NCI-H146 treated with DMSO at 0.1 percent for 48 hours (cell line): ENCODE measurements around the gene OSBP2.

Experiments
- DNase-seq: peaks from one replicate; lab custom pipeline; 2025; ENCODE audit not compliant: unreplicated experiment; lab: John Stamatoyannopoulos, UW

OSBP2 gene

GRCh38 chr22:30928401-30928800 is 233.7 kb downstream of the OSBP2 start:
- no peak for DNase-seq

DNA sequence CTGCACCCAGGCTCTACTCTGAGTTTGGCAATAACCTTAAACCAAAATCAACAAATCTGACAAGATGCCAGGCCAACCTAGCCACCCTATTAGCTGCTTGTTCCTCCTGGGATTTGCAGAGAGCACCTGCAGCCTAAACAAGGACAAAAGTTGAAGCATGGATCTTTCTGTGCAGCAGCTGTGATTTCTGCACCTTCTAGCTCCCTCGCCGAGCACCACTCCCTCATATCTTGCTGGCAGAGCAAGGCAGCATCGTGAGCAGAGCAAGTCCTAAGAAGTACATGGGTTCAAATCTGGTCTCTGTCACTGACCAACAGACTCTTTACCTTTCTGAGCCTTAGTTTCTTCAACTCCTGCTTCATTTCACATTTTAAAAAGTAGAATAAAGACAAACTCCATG is 235.6 kb downstream of the OSBP2 start:
- no peak for DNase-seq

DNA sequence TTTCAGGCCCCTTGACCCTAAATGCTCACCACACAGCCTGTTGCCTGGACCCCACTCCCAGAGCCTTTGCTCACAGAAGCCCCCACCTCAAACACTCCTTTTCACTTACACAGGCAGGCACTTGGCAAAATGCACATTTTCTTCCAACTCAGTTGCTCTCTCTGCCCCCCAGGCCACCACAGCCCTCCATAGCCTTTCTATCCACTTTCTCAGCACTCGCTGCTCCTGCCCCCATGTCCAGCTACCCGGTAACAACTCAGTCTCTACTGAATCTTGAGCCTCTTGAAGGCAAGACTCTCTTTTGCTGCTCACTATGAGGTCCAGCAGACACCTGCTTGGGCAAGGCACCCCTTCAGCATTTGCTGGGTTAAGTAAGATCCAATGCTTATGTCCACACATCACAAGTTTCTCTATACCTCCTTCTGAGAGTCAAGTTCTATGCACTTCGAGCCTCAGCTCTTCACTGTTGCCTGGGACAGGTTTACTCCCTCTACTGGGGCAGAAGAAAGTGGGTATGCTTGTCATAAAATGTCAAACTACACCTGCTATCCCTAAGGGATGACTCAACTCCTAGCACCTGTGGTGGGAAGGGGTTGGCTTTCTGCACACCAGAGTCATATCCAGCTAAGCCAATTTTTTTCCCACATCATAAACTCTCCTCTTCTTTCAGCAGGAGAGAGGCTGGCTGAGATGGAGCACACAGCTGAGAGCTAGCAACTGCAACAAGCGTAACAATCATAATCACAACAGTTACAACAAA is 237.0 kb downstream of the OSBP2 start:
- DNase-seq: no peak

GRCh38 chr22:30932661-30933060 is 238.0 kb downstream of the OSBP2 start:
- DNase-seq: no peak

DNA sequence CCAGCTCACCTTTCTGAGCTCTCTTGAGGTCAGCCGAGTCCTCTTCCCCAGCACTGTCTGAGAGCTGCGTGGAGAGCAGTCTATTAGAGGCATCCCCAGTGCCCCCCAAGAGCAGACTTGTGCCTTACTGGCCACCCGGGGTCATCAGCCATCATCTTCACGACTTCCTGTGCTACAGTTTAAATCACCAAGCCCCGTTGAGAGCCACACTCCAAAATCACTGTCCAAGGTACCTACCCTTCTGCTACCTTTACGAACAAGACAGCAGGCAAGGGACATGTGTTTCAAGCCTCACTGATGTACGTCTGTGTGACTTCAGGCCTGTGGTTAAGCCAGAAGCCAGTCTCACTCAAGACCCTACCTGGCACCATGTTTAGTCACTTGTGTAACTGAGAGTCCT is 238.8 kb downstream of the OSBP2 start:
- DNase-seq: no peak

DNA sequence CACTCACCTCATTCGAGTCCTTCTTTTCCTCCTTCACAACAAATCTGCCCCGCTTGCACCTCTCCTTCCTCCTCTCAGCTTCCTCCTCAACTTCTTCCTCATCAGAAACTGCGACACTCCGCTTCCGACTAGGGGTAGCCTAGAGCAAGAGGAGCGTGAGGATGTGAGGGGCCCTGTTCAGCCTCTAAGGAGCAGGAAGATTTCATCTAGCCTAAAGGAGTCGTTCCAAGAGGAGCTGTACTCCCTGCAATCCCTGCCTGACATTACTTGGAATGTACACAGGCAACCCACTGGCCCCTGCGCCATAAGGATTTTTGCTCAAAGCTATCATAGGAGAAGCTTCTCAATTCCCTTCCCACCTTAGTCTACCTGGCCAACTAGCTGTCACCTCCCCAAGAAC is 239.4 kb downstream of the OSBP2 start:
- DNase-seq: no peak

- DNase-seq: no peak
These were observed 246.2 kb downstream of the OSBP2 start for GRCh38 chr22:30940685-30941362.

DNA sequence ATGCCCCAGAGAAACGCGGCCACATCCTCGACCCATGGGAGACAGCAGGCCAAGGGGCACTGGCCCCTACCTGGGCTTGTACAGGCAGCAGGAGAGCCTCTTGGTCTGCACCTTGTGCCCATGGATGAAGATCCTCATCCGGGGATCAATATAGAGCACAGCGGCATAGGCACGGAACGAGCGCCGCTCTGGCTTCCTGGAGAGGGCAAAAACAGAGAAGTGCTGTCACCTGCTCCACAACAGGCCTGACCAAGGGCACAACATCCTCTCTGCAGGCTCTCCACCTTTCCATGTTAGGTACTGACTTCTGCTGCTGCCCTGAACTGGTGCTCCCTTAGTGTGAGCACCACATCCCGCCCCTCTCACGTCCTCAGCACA is 246.7 kb downstream of the OSBP2 start:
- no peak for DNase-seq

DNA sequence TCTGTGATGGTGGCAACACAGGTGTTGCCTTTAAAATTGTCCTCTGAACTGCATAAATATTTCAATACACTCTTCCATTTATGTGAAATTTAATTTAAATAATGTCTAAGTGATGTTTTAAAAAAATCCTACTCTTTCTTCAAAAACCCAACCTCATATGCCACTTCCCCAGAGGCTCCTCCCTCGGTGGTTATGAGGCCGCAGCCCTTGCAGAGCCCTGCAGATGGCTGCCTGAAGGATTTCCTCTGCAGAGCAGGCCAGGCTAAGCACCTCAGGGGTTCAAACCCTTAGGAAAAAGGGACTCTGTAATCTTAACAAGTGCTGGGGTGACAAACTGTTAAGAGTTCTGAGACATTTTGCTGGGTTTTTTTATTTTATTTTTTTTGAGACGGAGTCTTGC is 248.7 kb downstream of the OSBP2 start:
- DNase-seq: no peak

GRCh38 chr22:30944986-30945385 is 250.3 kb downstream of the OSBP2 start:
- no peak for DNase-seq

GRCh38 chr22:30945653-30946052 is 251.0 kb downstream of the OSBP2 start:
- no peak for DNase-seq

DNA sequence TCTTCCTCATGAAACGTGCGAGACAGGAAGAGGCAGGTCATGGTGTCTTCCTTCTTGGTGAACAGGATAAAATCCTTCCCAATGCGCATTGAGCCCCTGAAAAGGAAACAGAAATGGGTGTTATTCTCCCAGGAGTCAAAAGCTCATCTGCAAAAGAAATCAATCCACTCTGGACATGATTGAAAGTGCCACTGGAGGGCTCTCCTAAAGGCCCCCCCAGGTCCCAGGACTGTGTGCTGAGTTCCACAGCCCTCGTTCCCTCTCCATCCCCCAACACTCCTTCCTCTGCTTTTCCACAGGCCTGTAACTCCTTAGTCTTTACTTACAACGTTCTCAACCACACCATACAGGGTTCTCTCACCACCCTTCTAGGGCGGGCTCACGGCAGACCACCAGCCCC is 251.7 kb downstream of the OSBP2 start:
- DNase-seq: no peak

GRCh38 chr22:30947173-30947815 is 252.6 kb downstream of the OSBP2 start:
- DNase-seq: no peak

DNA sequence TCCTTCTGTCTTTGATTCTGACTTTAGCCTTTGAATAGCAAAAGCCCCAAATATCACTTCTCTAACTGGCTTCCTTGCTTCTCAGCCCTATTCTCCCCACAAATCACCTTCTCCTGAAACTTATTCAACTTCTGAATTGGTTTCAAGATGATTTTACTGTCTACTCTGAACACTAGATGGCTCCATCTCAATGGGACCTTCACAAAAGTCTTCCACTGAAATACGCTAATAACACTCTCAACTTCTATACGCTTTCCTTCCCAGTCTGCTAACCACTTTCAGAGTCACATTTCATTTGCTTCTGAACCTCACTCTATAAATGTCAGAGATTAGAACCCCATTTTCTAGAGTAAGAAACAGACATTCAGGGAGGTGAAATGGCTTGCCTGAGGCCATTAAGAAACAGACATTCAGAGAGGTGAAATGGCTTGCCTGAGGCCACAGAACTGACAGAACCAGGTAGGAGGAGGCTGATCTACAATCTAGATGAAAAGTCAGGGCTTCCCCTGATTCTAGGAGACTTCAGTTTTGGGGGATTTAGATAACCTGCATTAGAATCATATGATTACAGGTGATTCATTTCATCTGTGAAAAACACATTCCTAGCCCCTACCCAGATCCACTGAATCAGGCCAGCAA is 253.3 kb downstream of the OSBP2 start:
- DNase-seq: no peak

DNA sequence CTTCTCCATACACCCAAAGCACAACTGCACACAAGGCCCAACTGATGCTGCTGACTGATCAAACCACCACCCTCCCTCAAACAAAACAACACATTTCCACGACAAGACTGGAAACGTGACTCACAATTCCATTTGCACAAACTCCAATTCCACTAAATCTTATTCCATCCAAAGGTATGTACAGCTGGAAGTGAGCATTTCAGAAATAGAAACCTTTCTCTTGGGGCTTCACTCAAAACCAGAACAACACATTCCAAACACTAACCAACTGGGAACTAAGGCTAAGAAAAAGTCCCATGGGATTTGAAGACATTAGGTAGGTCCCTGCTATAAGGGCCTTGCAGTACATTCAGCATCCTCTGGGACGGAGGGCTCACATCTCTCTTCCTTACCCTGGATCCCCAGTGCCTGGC is 254.3 kb downstream of the OSBP2 start:
- DNase-seq: no peak

GRCh38 chr22:30949934-30950660 is 255.4 kb downstream of the OSBP2 start:
- no peak for DNase-seq

DNA sequence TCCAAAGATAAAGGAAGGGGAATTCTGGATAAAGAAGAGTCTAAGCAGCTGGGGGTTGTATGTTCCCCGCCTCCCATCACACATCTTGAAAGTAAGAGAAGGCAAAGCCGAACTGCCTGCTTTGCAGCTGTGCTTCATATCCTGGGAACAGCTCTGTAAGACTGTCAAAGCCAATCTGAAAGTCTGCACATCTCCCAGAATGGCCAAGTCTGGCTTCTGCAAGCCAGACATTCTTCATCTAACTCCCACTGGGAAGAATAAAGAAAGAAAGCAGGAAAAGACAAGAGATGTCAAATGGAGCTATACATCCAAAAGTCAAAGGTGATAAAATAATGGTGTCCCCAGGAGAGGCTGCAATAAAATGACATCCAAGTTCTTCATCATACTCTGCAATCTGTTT is 258.5 kb downstream of the OSBP2 start:
- DNase-seq: no peak

- no peak for DNase-seq
These were observed 260.5 kb downstream of the OSBP2 start for GRCh38 chr22:30955153-30955552.
